Hepatocyte (in vitro differentiated cells): ENCODE measurements around the gene PRMT3. TPM values are rescaled to one million over a fixed set of nuclear protein-coding genes. Genes with fewer than 3 reads are reported as not detected.

ENCODE experiments used
- DNase-seq: peaks from one replicate; pipeline ENCODE4 v3.0.0-alpha.2; 2016; ENCODE audit warnings: low spot score
- H2AFZ ChIP-seq: fragments of 200-600 bp; sonication (generic); 2 replicates; pipeline ENCODE4 v1.6.0; 2016; ENCODE audit warnings: antibody characterized with exemption, mild to moderate bottlenecking
- H3K27ac ChIP-seq: fragments of 200-600 bp; sonication (generic); 2 replicates; pipeline ENCODE4 v1.5.1; 2016; ENCODE audit warnings: mild to moderate bottlenecking
- H3K27me3 ChIP-seq: fragments of 200-600 bp; sonication (generic); 2 replicates; pipeline ENCODE4 v1.6.1; 2016
- H3K36me3 ChIP-seq: fragments of 200-600 bp; sonication (generic); replicated peaks from 2 replicates; pipeline ENCODE4 v1.5.1; 2016; ENCODE audit warnings: low read depth; ENCODE audit not compliant: insufficient read depth
- H3K4me1 ChIP-seq: fragments of 200-600 bp; sonication (generic); 2 replicates; pipeline ENCODE4 v1.5.1; 2016; ENCODE audit warnings: mild to moderate bottlenecking, moderate library complexity; ENCODE audit not compliant: insufficient read depth
- H3K4me2 ChIP-seq: fragments of 200-600 bp; sonication (generic); 2 replicates; pipeline ENCODE4 v1.6.0; 2016
- H3K4me3 ChIP-seq: fragments of 200-600 bp; sonication (generic); 2 replicates; pipeline ENCODE4 v1.5.1; 2016; ENCODE audit warnings: mild to moderate bottlenecking
- H3K79me2 ChIP-seq: fragments of 200-600 bp; sonication (generic); 2 replicates; pipeline ENCODE4 v1.6.0; 2017; ENCODE audit warnings: mild to moderate bottlenecking
- H3K9me2 ChIP-seq: fragments of 200-600 bp; sonication (generic); replicated peaks from 2 replicates; pipeline ENCODE4 v1.6.0; 2017; ENCODE audit warnings: mild to moderate bottlenecking; ENCODE audit not compliant: insufficient read depth
- H3K9me3 ChIP-seq: fragments of 200-600 bp; sonication (generic); 2 replicates; pipeline ENCODE4 v1.5.1; 2016; ENCODE audit warnings: low read depth, mild to moderate bottlenecking
- H4K20me1 ChIP-seq: fragments of 200-600 bp; sonication (generic); 2 replicates; pipeline ENCODE4 v1.6.0; 2016; ENCODE audit warnings: mild to moderate bottlenecking; ENCODE audit not compliant: insufficient read depth, poor library complexity, severe bottlenecking
- EZH2 ChIP-seq: fragments of 200-600 bp; sonication (generic); IDR thresholded peaks from 2 replicates; pipeline ENCODE4 v1.6.1; 2016; ENCODE audit warnings: antibody characterized with exemption, mild to moderate bottlenecking, borderline replicate concordance
- EZH2phosphoT487 ChIP-seq: fragments of 200-600 bp; sonication (generic); IDR thresholded peaks from one replicate; pipeline ENCODE4 v1.6.1; 2018; ENCODE audit warnings: antibody characterized with exemption, mild to moderate bottlenecking, low read depth, moderate library complexity; ENCODE audit not compliant: unreplicated experiment, severe bottlenecking
- WGBS: methylation state at CpG from one replicate; pipeline ENCODE4 v1.1.6; 2016; ENCODE audit warnings: low lambda C conversion rate; ENCODE audit errors: missing lambda C conversion rate; 5-methylcytosine and 5-hydroxymethylcytosine counted together
- polyA plus RNA-seq: library from polyadenylated mRNA; unstranded; fragments of >200 nt; fragmentation: Nextera tagmentation; extraction: Ambion mirVana; gene quantifications from 2 replicates; pipeline ENCODE4 v1.2.1, GENCODE V29; 2016
- total RNA-seq: library from RNA; depleted of rRNA; stranded (reverse); fragments of >200 nt; gene quantifications from 2 replicates; pipeline ENCODE4 v1.2.3, GENCODE V29; 2014
- TF ChIP-seq, protein P1 (sequence below): fragments of 200-600 bp; sonication (generic); IDR thresholded peaks from 2 replicates; pipeline ENCODE4 v1.5.1; 2016; ENCODE audit warnings: antibody characterized with exemption, mild to moderate bottlenecking; ENCODE audit not compliant: poor library complexity

PRMT3 gene
- total and polyA plus RNA-seq, 2 experiments from 2014 or later, result 9.5 to 18.8 TPM

DNA sequence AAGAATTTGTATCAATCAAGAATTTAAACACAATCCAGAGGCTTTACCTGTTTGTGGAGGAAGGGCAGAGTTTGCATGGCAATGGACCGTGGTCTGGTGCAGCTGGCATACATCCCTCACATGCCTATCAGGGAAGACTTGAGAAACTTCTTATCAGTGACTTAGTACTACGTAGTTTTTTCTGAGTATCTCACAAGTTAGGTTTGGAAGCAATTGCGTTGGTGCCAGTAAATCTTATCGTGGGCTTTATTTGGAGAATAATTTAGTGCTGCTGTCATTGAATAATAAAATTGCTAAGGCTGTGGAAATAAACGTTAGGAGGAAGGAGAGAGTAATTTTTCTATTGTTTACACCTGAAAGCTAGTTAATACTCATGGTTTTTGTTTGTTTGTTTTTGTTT is 72.3 kb downstream of the PRMT3 start:
- H3K4me2 ChIP-seq, result no peak overlapping the region
- H3K79me2 ChIP-seq, result no peaks in the 10 kb centered on the region
- H3K9me3 ChIP-seq, result no peaks in the 10 kb centered on the region
- H3K4me1 ChIP-seq, result no peaks in the 10 kb centered on the region
- no peaks in the 10 kb centered on the region for H3K36me3 ChIP-seq
- no peak overlapping the region for H3K27ac ChIP-seq
- DNase-seq, result no peak
- 59% methylated on average over 5 of the region's 5 CpGs for WGBS
- H3K27me3 ChIP-seq, result no peaks in the 10 kb centered on the region
- H3K4me3 ChIP-seq, result no peak overlapping the region
- TF ChIP-seq EZH2, result no peak
- TF ChIP-seq, protein P1, sequence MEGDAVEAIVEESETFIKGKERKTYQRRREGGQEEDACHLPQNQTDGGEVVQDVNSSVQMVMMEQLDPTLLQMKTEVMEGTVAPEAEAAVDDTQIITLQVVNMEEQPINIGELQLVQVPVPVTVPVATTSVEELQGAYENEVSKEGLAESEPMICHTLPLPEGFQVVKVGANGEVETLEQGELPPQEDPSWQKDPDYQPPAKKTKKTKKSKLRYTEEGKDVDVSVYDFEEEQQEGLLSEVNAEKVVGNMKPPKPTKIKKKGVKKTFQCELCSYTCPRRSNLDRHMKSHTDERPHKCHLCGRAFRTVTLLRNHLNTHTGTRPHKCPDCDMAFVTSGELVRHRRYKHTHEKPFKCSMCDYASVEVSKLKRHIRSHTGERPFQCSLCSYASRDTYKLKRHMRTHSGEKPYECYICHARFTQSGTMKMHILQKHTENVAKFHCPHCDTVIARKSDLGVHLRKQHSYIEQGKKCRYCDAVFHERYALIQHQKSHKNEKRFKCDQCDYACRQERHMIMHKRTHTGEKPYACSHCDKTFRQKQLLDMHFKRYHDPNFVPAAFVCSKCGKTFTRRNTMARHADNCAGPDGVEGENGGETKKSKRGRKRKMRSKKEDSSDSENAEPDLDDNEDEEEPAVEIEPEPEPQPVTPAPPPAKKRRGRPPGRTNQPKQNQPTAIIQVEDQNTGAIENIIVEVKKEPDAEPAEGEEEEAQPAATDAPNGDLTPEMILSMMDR, result no peak
- TF ChIP-seq EZH2phosphoT487, result no peak
- H4K20me1 ChIP-seq, result no peaks in the 10 kb centered on the region
- no peaks in the 10 kb centered on the region for H3K9me2 ChIP-seq
- no peak overlapping the region for H2AFZ ChIP-seq

DNA sequence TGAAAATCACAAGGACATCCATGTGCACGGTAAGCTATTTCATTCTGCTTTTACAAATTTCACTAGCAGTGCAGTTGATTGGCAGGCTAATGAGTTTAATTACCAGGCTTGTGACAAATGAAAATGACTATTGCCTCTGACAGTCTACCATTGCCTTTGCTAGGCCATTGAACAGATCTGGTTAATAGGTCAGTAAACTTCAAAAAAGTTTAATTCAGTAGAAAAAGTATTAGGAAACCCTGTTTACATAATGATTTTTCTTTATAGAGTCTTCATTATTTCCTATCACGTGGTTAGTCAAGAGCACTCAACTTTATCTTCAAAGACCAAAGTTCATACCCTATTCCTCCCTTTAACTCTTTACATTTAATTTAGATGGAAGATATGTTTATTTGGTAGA is 77.0 kb downstream of the PRMT3 start:
- H3K4me3 ChIP-seq, result no peak overlapping the region
- no peak overlapping the region for H3K27ac ChIP-seq
- no peaks in the 10 kb centered on the region for H3K9me3 ChIP-seq
- no peak for DNase-seq
- WGBS, result 61% methylated on average over 2 of the region's 2 CpGs
- no peaks in the 10 kb centered on the region for H3K9me2 ChIP-seq
- no peaks in the 10 kb centered on the region for H3K79me2 ChIP-seq
- H4K20me1 ChIP-seq, result no peaks in the 10 kb centered on the region
- no peak overlapping the region for H2AFZ ChIP-seq
- H3K4me1 ChIP-seq, result peaks cover 6% of the 10 kb centered on the region
- H3K36me3 ChIP-seq, result no peaks in the 10 kb centered on the region
- H3K27me3 ChIP-seq, result no peaks in the 10 kb centered on the region
- no peak overlapping the region for H3K4me2 ChIP-seq
- TF ChIP-seq, protein P1, result no peak
- no peak for TF ChIP-seq EZH2
- no peak for TF ChIP-seq EZH2phosphoT487

DNA sequence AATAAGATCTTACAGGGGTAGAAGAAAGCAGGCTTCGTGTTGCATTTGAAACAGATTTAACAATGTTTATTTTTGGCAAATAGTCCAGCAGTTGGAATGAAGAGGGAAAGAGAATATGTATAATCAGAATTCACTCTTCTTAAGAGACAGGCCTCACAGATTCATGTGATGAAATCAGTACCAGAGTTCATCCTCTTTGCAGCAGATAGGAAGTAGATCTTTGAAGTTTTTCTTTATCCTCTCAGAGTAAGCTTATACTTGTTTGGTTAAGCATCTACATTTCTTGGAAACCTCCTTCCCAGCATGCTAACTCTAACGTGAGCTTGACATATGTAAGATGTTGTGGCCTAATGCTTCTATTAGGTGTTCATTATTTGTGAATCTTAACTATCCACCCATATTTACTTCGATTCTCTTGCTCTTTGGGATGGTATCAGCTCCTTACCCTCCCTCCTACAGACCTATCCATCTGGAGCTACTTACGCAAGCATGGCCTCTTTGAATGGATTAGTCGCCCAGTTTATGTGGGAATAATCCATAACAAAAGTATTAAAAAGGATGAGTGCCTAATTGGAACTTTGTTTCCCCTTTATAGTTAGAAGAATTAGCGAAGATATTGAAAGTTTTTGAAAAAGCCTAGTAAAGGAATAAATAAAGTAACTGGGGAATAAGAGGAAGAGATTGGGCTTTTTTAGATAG is 80.1 kb downstream of the PRMT3 start:
- Histone ChIP-seq H3K79me2 (no peaks in the 10 kb centered on the region), H3K36me3 (no peaks in the 10 kb centered on the region), H2AFZ (no peak overlapping the region), H3K27me3 (no peaks in the 10 kb centered on the region), H3K4me1 (peaks cover 6% of the 10 kb centered on the region), H4K20me1 (no peaks in the 10 kb centered on the region), H3K9me3 (no peaks in the 10 kb centered on the region), H3K4me2 (no peak overlapping the region), H3K27ac (peak overlapping the region; percentile 22), H3K9me2 (no peaks in the 10 kb centered on the region), H3K4me3 (no peak overlapping the region)
- DNase-seq, result no peak
- no peak for TF ChIP-seq EZH2
- TF ChIP-seq, protein P1, result no peak
- TF ChIP-seq EZH2phosphoT487, result no peak
- 72% methylated on average over 6 of the region's 6 CpGs for WGBS
